HepG2 (cell line): ENCODE measurements around the gene VPS18. TPM values are rescaled to one million over a fixed set of nuclear protein-coding genes. Genes with fewer than 3 reads are reported as not detected.

Experiments used
- EEA1 ChIP-seq: sonication (generic); formaldehyde crosslinking; IDR thresholded peaks from 2 replicates; pipeline ENCODE4 v1.5.1; 2020; ENCODE audit warnings: mild to moderate bottlenecking, missing genetic modification reagents, borderline replicate concordance
- EED ChIP-seq: sonication (generic); formaldehyde crosslinking; IDR thresholded peaks from 2 replicates; pipeline ENCODE4 v1.5.0; 2020; ENCODE audit warnings: mild to moderate bottlenecking, missing genetic modification reagents
- ESRRA ChIP-seq: sonication (generic); formaldehyde crosslinking; IDR thresholded peaks from 2 replicates; pipeline ENCODE4 v1.5.1; 2020; ENCODE audit warnings: mild to moderate bottlenecking, low read depth, missing genetic modification reagents
- FOXC1 ChIP-seq: sonication (generic); formaldehyde crosslinking; IDR thresholded peaks from 2 replicates; pipeline ENCODE4 v1.8.0; 2022; ENCODE audit warnings: mild to moderate bottlenecking, missing genetic modification reagents, borderline replicate concordance
- GATAD2A ChIP-seq: IDR thresholded peaks from 2 replicates; pipeline ENCODE4 v1.6.1; 2016
- MYC ChIP-seq: sonication (generic); formaldehyde crosslinking; IDR thresholded peaks from 2 replicates; pipeline ENCODE4 v1.9.0; 2021; ENCODE audit warnings: missing genetic modification reagents, borderline replicate concordance
- NFYB ChIP-seq: sonication (generic); formaldehyde crosslinking; IDR thresholded peaks from 2 replicates; pipeline ENCODE4 v1.4.0; 2020; ENCODE audit warnings: missing genetic modification reagents
- PITX1 ChIP-seq: sonication (generic); formaldehyde crosslinking; IDR thresholded peaks from 2 replicates; pipeline ENCODE4 v1.5.1; 2020; ENCODE audit warnings: mild to moderate bottlenecking, missing genetic modification reagents
- SALL1 ChIP-seq: sonication (generic); formaldehyde crosslinking; IDR thresholded peaks from 2 replicates; pipeline ENCODE4 v1.8.0; 2022; ENCODE audit warnings: mild to moderate bottlenecking, missing genetic modification reagents
- ZBTB46 ChIP-seq: sonication (generic); formaldehyde crosslinking; IDR thresholded peaks from 2 replicates; pipeline ENCODE4 v1.4.0; 2020; ENCODE audit warnings: mild to moderate bottlenecking, missing genetic modification reagents, borderline replicate concordance
- ZNF746 ChIP-seq: sonication (generic); formaldehyde crosslinking; IDR thresholded peaks from 2 replicates; pipeline ENCODE4 v1.8.0; 2022; ENCODE audit warnings: mild to moderate bottlenecking, missing genetic modification reagents
- polyA plus RNA-seq, 8 experiments: library from polyadenylated mRNA; depleted of rRNA in 3 of 8; stranded (reverse) in 7 of 8; unstranded in 1 of 8; fragments of >200 nt; fragmentation: Illumina TruSeq in 4 of 8; extraction: Trizol in 4 of 8; gene quantifications; 2 replicates each; pipeline versions ENCODE4 v1.2.1 to v1.2.3, GENCODE V29; 2011 to 2016; ENCODE audit warnings: low read depth in 4 of 8, missing spikeins in 1 of 8, mixed read lengths in 1 of 8; ENCODE audit not compliant: insufficient read depth in 1 of 8
- total RNA-seq, 5 experiments: library from RNA; depleted of rRNA; stranded (reverse); fragments of >200 nt; fragmentation: Illumina TruSeq; extraction: Trizol; gene quantifications; 2 replicates each; pipeline ENCODE4 v1.2.3, GENCODE V29; 2016; ENCODE audit warnings: low read depth in 1 of 5
- TF ChIP-seq, protein P1 (sequence below): sonication (generic); formaldehyde crosslinking; IDR thresholded peaks from 2 replicates; pipeline ENCODE4 v1.9.0; 2021; ENCODE audit warnings: missing genetic modification reagents, borderline replicate concordance
- TF ChIP-seq, protein P2 (sequence below): IDR thresholded peaks from 2 replicates; pipeline ENCODE4 v1.6.1; 2018; ENCODE audit warnings: missing genetic modification reagents, mild to moderate bottlenecking, missing compliant biosample characterization
- TF ChIP-seq, protein P3 (sequence below): IDR thresholded peaks from 2 replicates; pipeline ENCODE4 v1.6.1; 2016
- TF ChIP-seq, protein P4 (sequence below): sonication (generic); formaldehyde crosslinking; IDR thresholded peaks from 2 replicates; pipeline ENCODE4 v1.5.0; 2020; ENCODE audit warnings: mild to moderate bottlenecking, missing genetic modification reagents, borderline replicate concordance

Gene VPS18
- total and polyA plus RNA-seq, 2 of the 13 experiments (the other 11 are each of a cell fraction or from before 2014, with no cell fraction given) = 5.8 to 17.0 TPM

- TF ChIP-seq, protein P1, sequence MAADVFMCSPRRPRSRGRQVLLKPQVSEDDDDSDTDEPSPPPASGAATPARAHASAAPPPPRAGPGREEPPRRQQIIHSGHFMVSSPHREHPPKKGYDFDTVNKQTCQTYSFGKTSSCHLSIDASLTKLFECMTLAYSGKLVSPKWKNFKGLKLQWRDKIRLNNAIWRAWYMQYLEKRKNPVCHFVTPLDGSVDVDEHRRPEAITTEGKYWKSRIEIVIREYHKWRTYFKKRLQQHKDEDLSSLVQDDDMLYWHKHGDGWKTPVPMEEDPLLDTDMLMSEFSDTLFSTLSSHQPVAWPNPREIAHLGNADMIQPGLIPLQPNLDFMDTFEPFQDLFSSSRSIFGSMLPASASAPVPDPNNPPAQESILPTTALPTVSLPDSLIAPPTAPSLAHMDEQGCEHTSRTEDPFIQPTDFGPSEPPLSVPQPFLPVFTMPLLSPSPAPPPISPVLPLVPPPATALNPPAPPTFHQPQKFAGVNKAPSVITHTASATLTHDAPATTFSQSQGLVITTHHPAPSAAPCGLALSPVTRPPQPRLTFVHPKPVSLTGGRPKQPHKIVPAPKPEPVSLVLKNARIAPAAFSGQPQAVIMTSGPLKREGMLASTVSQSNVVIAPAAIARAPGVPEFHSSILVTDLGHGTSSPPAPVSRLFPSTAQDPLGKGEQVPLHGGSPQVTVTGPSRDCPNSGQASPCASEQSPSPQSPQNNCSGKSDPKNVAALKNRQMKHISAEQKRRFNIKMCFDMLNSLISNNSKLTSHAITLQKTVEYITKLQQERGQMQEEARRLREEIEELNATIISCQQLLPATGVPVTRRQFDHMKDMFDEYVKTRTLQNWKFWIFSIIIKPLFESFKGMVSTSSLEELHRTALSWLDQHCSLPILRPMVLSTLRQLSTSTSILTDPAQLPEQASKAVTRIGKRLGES = no peak
- TF ChIP-seq, protein P2, sequence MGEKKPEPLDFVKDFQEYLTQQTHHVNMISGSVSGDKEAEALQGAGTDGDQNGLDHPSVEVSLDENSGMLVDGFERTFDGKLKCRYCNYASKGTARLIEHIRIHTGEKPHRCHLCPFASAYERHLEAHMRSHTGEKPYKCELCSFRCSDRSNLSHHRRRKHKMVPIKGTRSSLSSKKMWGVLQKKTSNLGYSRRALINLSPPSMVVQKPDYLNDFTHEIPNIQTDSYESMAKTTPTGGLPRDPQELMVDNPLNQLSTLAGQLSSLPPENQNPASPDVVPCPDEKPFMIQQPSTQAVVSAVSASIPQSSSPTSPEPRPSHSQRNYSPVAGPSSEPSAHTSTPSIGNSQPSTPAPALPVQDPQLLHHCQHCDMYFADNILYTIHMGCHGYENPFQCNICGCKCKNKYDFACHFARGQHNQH (CRISPR knock-in tag) = 0 out of 2 replicates have a peak, but pooled peaks have one; percentile 46
- TF ChIP-seq, protein P3, sequence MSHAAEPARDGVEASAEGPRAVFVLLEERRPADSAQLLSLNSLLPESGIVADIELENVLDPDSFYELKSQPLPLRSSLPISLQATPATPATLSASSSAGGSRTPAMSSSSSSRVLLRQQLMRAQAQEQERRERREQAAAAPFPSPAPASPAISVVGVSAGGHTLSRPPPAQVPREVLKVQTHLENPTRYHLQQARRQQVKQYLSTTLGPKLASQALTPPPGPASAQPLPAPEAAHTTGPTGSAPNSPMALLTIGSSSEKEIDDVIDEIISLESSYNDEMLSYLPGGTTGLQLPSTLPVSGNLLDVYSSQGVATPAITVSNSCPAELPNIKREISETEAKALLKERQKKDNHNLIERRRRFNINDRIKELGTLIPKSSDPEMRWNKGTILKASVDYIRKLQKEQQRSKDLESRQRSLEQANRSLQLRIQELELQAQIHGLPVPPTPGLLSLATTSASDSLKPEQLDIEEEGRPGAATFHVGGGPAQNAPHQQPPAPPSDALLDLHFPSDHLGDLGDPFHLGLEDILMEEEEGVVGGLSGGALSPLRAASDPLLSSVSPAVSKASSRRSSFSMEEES (CRISPR knock-in tag) = no peak
- TF ChIP-seq FOXC1 (CRISPR knock-in tag) (no peak), ZBTB46 (CRISPR knock-in tag) (no peak), ZNF746 (0 out of 2 replicates have a peak, but pooled peaks have one; percentile 28), NFYB (peak; percentile 25), SALL1 (0 out of 2 replicates have a peak, but pooled peaks have one; percentile 9), EED (CRISPR knock-in tag) (0 out of 2 replicates have a peak, but pooled peaks have one; percentile 32), ESRRA (CRISPR knock-in tag) (0 out of 2 replicates have a peak, but pooled peaks have one; percentile 21), EEA1 (CRISPR knock-in tag) (0 out of 2 replicates have a peak, but pooled peaks have one; percentile 17), MYC (no peak), PITX1 (peak; percentile 59; the same call in 1 of the 2 replicates), GATAD2A (CRISPR knock-in tag) (0 out of 2 replicates have a peak, but pooled peaks have one; percentile 15)
- TF ChIP-seq, protein P4, sequence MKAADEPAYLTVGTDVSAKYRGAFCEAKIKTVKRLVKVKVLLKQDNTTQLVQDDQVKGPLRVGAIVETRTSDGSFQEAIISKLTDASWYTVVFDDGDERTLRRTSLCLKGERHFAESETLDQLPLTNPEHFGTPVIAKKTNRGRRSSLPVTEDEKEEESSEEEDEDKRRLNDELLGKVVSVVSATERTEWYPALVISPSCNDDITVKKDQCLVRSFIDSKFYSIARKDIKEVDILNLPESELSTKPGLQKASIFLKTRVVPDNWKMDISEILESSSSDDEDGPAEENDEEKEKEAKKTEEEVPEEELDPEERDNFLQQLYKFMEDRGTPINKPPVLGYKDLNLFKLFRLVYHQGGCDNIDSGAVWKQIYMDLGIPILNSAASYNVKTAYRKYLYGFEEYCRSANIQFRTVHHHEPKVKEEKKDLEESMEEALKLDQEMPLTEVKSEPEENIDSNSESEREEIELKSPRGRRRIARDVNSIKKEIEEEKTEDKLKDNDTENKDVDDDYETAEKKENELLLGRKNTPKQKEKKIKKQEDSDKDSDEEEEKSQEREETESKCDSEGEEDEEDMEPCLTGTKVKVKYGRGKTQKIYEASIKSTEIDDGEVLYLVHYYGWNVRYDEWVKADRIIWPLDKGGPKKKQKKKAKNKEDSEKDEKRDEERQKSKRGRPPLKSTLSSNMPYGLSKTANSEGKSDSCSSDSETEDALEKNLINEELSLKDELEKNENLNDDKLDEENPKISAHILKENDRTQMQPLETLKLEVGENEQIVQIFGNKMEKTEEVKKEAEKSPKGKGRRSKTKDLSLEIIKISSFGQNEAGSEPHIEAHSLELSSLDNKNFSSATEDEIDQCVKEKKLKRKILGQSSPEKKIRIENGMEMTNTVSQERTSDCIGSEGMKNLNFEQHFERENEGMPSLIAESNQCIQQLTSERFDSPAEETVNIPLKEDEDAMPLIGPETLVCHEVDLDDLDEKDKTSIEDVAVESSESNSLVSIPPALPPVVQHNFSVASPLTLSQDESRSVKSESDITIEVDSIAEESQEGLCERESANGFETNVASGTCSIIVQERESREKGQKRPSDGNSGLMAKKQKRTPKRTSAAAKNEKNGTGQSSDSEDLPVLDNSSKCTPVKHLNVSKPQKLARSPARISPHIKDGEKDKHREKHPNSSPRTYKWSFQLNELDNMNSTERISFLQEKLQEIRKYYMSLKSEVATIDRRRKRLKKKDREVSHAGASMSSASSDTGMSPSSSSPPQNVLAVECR (CRISPR knock-in tag) = 0 out of 2 replicates have a peak, but pooled peaks have one; percentile 18
These were observed 42.7 kb downstream of the VPS18 start (continued) for GRCh38 chr15:40936709-40937666.
